TTC549 (cell line): ENCODE measurements around the gene NR2E1.

ENCODE experiments used
- FAIRE-seq: peaks from 2 replicates; lab custom pipeline; 2012; peaks lifted over from hg19 to GRCh38; lab: Jason Lieb, UNC

The NR2E1 gene

DNA sequence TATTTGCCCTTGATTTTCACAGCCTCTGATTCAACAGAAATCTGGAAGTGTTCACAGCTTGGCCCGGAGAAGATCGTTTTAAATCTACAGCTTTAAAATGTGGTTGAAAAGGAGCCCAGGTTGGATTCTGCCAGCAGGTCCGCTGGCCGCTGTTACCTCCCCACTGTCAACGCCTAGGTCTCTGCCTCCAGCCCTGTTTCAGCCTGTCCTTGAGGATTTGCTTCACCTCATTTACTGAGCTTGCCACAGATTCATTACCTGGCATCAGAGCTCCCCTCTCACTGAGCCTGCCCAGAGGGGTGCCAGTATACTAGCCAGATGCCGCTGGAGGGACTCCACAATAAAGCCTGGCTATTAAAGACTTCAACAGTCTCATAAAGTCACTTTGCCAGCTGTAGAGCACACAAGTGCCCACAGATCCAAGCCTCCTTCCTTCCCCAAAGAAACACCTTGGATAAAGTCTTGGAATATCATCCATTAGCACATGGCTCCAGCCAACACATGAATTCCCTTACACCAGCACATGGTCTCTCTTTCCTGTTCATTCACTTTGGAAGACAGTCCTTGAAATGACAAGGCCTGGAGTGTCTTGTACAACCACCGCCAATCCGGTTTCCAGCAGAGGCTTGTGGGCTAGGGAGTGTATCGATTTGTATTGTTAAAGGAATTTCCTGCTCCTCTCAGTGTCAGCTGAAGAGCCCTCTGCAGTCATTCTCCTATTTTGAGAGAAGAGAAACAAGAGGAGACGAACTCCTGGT, 9.5 kb upstream of the NR2E1 start:
- no peak for FAIRE-seq

GRCh38 chr6:108156938-108157233, 8.9 kb upstream of the NR2E1 start:
- FAIRE-seq, result no peak

- no peak for FAIRE-seq
These were observed 8.4 kb upstream of the NR2E1 start for GRCh38 chr6:108157234-108157980.

- FAIRE-seq, result no peak
These were observed 7.8 kb upstream of the NR2E1 start for GRCh38 chr6:108157981-108158525.

DNA sequence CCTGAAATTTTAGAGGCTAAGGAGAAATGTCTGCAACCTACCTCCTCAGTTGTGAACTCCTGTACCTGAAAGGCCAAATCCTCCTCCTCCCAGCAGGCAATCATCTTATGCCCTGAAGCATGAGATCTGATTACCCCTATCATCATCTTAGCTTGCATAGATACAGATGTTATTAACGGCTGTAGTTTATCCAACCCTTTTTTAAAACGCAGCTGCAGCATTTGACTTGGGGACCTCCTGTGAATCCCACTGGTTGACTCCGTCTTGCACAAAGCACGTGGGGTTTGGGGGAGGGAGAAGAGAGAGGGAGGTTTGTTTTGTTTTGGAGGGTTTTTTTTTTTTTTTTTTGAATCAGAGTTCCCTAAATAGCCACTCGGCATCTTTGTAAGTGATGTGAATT, 5.8 kb upstream of the NR2E1 start:
- no peak for FAIRE-seq

GRCh38 chr6:108161724-108162282, 4.0 kb upstream of the NR2E1 start:
- no peak for FAIRE-seq

DNA sequence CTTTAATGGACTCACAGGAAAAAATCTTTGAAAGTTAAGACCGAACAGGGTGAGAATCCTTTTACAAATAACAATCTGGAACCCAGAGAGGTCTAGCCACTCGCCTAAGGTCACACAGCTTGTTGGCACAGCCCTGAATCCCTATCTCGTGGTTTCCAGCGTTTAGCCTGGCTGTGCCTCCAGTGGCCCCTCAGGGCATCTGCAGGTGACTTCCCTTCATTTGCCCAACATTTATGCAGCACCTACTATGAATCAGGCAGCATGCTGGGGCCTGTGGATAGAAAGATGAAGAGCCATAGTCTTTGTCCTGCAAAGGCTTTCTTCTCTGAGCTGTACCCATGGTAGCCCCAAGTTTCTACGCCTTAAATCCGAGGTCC, 2.6 kb upstream of the NR2E1 start:
- FAIRE-seq, result no peak

- FAIRE-seq, result no peak
These were observed 1.9 kb upstream of the NR2E1 start for GRCh38 chr6:108163644-108164542.

- no peak for FAIRE-seq
These were observed 1.3 kb upstream of the NR2E1 start for GRCh38 chr6:108164543-108164814.

GRCh38 chr6:108164815-108165706, 761 bp upstream of the NR2E1 start:
- FAIRE-seq, result no peak

- no peak for FAIRE-seq
These were observed 1.0 kb downstream of the NR2E1 start for GRCh38 chr6:108166664-108167448.

- FAIRE-seq, result no peak
These were observed 1.7 kb downstream of the NR2E1 start for GRCh38 chr6:108167449-108168089.

DNA sequence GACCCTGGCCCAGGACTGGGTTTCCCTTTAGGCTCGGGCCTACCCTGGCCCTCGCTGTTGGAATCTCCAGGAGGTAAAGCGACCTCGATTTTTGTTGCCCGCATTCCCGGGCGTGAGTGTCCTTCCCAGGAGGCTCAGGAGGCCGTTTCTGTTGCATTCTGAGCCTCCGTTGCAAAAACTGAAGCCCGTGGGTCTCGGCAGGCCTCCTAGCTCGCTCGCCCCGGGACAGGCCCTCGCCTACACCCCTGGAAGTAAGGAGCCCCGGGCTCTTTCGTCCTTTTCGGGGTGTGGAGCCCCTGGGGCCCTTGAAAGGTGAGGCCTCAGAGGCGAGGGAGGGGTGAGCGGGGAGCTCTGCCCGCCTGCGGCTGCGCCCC, 2.3 kb downstream of the NR2E1 start:
- no peak for FAIRE-seq

DNA sequence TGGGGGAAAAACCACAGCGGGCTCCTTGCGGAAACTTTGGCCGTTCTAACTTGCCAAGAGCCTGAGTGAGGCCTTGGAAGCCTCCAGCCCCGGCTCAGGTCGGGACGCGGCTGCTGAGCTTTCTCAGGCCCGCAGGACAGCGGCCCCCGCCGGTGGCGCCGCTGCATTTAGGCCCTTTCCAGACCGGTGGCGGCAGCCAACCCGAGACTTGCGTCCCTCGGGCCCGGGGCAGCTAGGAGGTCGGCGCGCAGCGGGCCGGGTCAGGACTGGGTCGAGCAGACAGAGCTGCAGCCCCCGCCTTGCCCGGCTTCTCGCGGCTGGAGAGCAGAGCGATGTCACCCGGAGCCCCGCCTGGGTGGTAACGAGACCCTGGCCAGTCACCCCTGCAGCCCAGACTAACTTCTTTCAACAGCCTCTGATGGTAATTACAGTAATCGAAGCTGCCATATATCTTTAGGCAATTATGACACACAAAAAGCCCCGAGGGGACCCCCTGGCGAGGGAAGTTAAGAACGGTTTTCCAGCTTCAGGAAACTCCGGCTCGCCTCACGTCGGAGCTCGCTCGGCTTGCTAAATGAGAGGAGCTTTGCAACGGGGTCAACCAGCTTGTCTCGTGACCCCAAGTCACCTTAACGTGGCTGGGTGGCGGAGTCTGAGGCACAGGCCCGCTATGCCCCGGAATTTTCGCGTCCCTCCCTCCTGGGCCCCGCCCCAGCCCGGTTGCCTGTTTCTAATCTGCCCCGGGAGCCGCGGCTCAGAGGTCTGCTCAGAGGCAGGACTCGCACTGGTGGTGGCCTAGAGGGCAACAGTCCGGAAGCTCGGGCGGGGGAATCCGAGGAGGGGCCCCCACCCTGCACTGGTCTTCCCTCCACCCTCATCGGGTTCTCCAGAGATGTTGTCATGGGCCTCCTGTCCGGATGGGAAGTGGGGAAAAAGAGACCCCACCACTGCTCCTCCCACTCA, 3.0 kb downstream of the NR2E1 start:
- no peak for FAIRE-seq

DNA sequence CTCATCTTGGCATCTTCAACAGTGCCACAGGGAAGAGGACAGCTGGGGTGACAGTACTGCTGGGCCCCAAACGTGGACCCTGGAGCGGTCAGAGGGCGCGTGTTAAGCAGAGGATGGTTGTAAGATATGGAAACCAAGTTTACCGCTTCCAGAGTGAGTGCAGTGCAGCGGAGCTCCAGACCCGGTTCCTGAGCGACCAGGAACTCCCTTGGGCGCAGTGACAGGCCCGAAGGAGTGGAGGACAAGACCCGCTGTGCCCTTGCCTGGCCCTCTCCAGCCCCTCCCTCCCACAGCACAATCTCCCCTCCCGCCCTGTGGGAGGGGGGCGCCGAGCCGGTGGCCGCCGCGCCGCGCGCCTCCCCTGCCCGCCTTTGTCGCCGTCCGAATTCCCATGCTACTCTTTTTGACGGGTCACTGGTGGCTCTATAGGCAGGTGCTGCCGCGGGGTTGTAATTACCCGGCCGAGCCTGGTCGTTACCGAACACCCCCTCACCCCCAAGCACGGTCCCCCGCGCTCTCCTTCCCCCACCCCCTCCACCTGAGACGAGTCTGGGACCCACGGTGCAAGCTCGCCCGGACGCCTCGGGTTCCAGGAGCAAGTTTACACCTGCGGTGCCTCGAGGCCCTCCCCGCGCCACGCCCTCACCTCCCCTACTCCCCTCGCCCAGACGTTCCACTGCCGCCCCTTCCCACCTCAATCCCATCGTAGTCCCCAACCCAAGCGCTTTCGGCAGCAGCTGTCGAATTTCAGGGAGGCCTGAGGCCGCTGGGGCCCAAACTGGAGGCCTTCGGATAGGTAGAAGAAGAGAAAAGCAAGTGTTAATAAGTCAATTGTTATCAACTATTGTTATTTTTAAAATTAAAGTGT, 3.9 kb downstream of the NR2E1 start:
- FAIRE-seq, result no peak

GRCh38 chr6:108170332-108171290, 4.8 kb downstream of the NR2E1 start:
- FAIRE-seq, result no peak
